Liver (tissue), 9 donors: Measurements from ENCODE around the gene CAGE1. TPM values are rescaled to one million over a fixed set of nuclear protein-coding genes. Genes with fewer than 3 reads are reported as not detected.

Experiments used
- DNase-seq: peaks from one replicate; pipeline ENCODE4 v3.0.0-alpha.2; 2017; ENCODE audit warnings: low spot score
- H3K27ac ChIP-seq, 2 donors: one replicate each; pipeline ENCODE4 v1.7.0; 2013; ENCODE audit warnings: inconsistent platforms in 2 of 2, low read length in 2 of 2, control low read depth in 1 of 2, low read depth in 1 of 2, mild to moderate bottlenecking in 1 of 2
- H3K27me3 ChIP-seq, 4 donors: one replicate each; pipeline versions ENCODE4 v1.6.1 to v1.7.0; 2013; ENCODE audit warnings: low read length in 3 of 4, inconsistent platforms in 1 of 4, mild to moderate bottlenecking in 1 of 4, moderate library complexity in 1 of 4; ENCODE audit not compliant: control insufficient read depth in 4 of 4, insufficient read depth in 4 of 4
- H3K36me3 ChIP-seq, 4 donors: one replicate each; pipeline versions ENCODE4 v1.6.1 to v1.7.0; 2013; ENCODE audit warnings: low read length in 3 of 4, mild to moderate bottlenecking in 3 of 4, low read depth in 1 of 4, moderate library complexity in 1 of 4; ENCODE audit not compliant: control insufficient read depth in 4 of 4, insufficient read depth in 3 of 4
- H3K4me1 ChIP-seq, 4 donors: one replicate each; pipeline versions ENCODE4 v1.6.1 to v1.7.0; 2013; ENCODE audit warnings: low read length in 3 of 4, mild to moderate bottlenecking in 3 of 4, moderate library complexity in 1 of 4; ENCODE audit not compliant: control insufficient read depth in 4 of 4, insufficient read depth in 4 of 4
- H3K4me3 ChIP-seq, 3 donors: one replicate each; pipeline versions ENCODE4 v1.6.1 to v1.7.0; 2013; ENCODE audit warnings: low read length in 3 of 3, control low read depth in 1 of 3, low read depth in 1 of 3, mild to moderate bottlenecking in 1 of 3
- H3K9ac ChIP-seq, 2 donors: one replicate each; pipeline ENCODE4 v1.7.0; 2013; ENCODE audit warnings: low read length in 2 of 2, mild to moderate bottlenecking in 2 of 2, moderate library complexity in 2 of 2, control low read depth in 1 of 2, low read depth in 1 of 2
- H3K9me3 ChIP-seq, 4 donors: one replicate each; pipeline versions ENCODE4 v1.6.1 to v1.7.0; 2013; ENCODE audit warnings: low read length in 3 of 4; ENCODE audit not compliant: control insufficient read depth in 4 of 4
- EGR1 ChIP-seq, 2 donors: IDR thresholded peaks; 2 replicates each; pipeline ENCODE4 v1.6.1; 2016 to 2018; ENCODE audit warnings: antibody characterized with exemption in 2 of 2, low read depth in 2 of 2
- FOXA1 ChIP-seq: IDR thresholded peaks from 2 replicates; pipeline ENCODE4 v1.6.1; 2016; ENCODE audit warnings: antibody characterized with exemption
- FOXA2 ChIP-seq: IDR thresholded peaks from 2 replicates; pipeline ENCODE4 v1.6.1; 2016; ENCODE audit warnings: antibody characterized with exemption
- GABPA ChIP-seq, 2 donors: IDR thresholded peaks in 1 of 2; conservative IDR thresholded peaks in 1 of 2; 2 replicates each; pipeline ENCODE4 v1.6.1; 2016; ENCODE audit warnings: antibody characterized with exemption in 2 of 2, mild to moderate bottlenecking in 1 of 2, moderate library complexity in 1 of 2
- HNF4A ChIP-seq, 2 donors: conservative IDR thresholded peaks; 2 replicates each; pipeline ENCODE4 v1.6.1; 2016; ENCODE audit warnings: antibody characterized with exemption in 2 of 2, mild to moderate bottlenecking in 2 of 2
- HNF4G ChIP-seq: IDR thresholded peaks from 2 replicates; pipeline ENCODE4 v1.6.1; 2016; ENCODE audit warnings: antibody characterized with exemption
- JUND ChIP-seq, 2 donors: IDR thresholded peaks; 2 replicates each; pipeline ENCODE4 v1.6.1; 2016; ENCODE audit warnings: antibody characterized with exemption in 2 of 2
- NR2F2 ChIP-seq: IDR thresholded peaks from 2 replicates; pipeline ENCODE4 v1.6.1; 2016; ENCODE audit warnings: antibody characterized with exemption
- RAD21 ChIP-seq, 2 donors: IDR thresholded peaks; 2 replicates each; pipeline ENCODE4 v1.6.1; 2016; ENCODE audit warnings: antibody characterized with exemption in 2 of 2, mild to moderate bottlenecking in 2 of 2
- RXRA ChIP-seq, 2 donors: IDR thresholded peaks; 2 replicates each; pipeline ENCODE4 v1.6.1; 2017 to 2018; ENCODE audit warnings: antibody characterized with exemption in 2 of 2, mild to moderate bottlenecking in 1 of 2
- SP1 ChIP-seq: IDR thresholded peaks from 2 replicates; pipeline ENCODE4 v1.6.1; 2018; ENCODE audit warnings: antibody characterized with exemption, mild to moderate bottlenecking
- TAF1 ChIP-seq: conservative IDR thresholded peaks from 2 replicates; pipeline ENCODE4 v1.6.1; 2016; ENCODE audit warnings: antibody characterized with exemption, mild to moderate bottlenecking
- YY1 ChIP-seq: IDR thresholded peaks from 2 replicates; pipeline ENCODE4 v1.6.1; 2016; ENCODE audit warnings: antibody characterized with exemption, mild to moderate bottlenecking
- WGBS: extraction: QIAGEN DNeasy Blood & Tissue Kit; methylation state at CpG from one replicate; pipeline ENCODE4 v1.1.7; 2013; 5-methylcytosine and 5-hydroxymethylcytosine counted together
- polyA plus RNA-seq, 2 donors: library from polyadenylated mRNA; stranded (reverse) in 1 of 2; unstranded in 1 of 2; fragments of 200-250 nt in 1 of 2; fragments of >200 nt in 1 of 2; fragmentation: Nextera tagmentation in 1 of 2; extraction: Ambion mirVana in 1 of 2; gene quantifications; one replicate each; pipeline versions ENCODE4 v1.2.1 to v1.2.3, GENCODE V29; 2013 to 2015
- total RNA-seq, 2 donors: library from RNA; depleted of rRNA; stranded (reverse); fragments of >200 nt; gene quantifications; one replicate each; pipeline ENCODE4 v1.2.3, GENCODE V29; 2014
- TF ChIP-seq, protein P1 (sequence below): IDR thresholded peaks from 2 replicates; pipeline ENCODE4 v1.6.1; 2016; ENCODE audit warnings: antibody characterized with exemption
- TF ChIP-seq, protein P2 (sequence below): IDR thresholded peaks from 2 replicates; pipeline ENCODE4 v1.6.1; 2016; ENCODE audit warnings: antibody characterized with exemption, mild to moderate bottlenecking
- TF ChIP-seq, protein P3 (sequence below): IDR thresholded peaks from 2 replicates; pipeline ENCODE4 v1.6.1; 2016; ENCODE audit warnings: antibody characterized with exemption
- TF ChIP-seq, protein P4 (sequence below): fragments of 150-350 bp; IDR thresholded peaks from 2 replicates; pipeline ENCODE4 v1.5.1; 2017; ENCODE audit warnings: improper control_type of control experiment, low read depth, low read length; ENCODE audit not compliant: missing input control
- TF ChIP-seq, protein P5 (sequence below): IDR thresholded peaks from 2 replicates; pipeline ENCODE4 v1.6.1; 2016; ENCODE audit warnings: antibody characterized with exemption
- donor health status: healthy.
- donor health status: healthy.
- donor health status: healthy.
- donor health status: healthy.
- donor health status: healthy.

The CAGE1 gene
- total and polyA plus RNA-seq, 4 donors, result 0.08 TPM; not detected in 3

DNA sequence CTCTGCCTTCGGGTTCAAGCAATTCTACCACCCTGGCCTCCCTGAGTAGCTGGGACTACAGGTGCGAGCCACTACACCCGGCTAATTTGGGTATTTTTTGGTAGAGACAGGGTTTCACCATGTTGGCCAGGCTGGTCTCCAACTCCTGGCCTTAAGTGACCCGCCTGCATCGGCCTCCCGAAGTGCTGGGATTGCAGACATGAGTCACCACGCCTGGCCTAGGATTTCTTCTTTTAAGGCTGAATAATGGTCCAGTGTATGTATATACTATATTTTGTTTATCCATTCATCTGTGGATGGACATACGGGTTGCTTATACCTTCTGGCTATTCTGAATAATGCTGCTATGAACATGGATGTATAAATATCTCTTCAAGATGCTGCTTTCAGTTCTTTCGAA lies 17.2 kb upstream of the CAGE1 start:
- WGBS, result 96% methylated on average over 9 of the region's 9 CpGs
- Histone ChIP-seq H3K9ac (no peak overlapping the region), H3K27me3 (no peaks in the 10 kb centered on the region)

More for the DNA sequence above, 17.2 kb upstream of the CAGE1 start:
- no peak for DNase-seq
- Histone ChIP-seq H3K4me1 (peaks cover 0 to 11% (median 9%) of the 10 kb centered on the region in 4 donors), H3K27ac (no peak overlapping the region), H3K9me3 (no peaks in the 10 kb centered on the region), H3K4me3 (no peak overlapping the region), H3K36me3 (peaks cover 8 to 57% (median 38%) of the 10 kb centered on the region in 4 donors)
- TF ChIP-seq, protein P1, sequence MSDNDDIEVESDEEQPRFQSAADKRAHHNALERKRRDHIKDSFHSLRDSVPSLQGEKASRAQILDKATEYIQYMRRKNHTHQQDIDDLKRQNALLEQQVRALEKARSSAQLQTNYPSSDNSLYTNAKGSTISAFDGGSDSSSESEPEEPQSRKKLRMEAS, result no peak
- TF ChIP-seq SP1 (no peak), NR2F2 (no peak), HNF4G (no peak), RXRA (IDR thresholded peaks at IDR 0.05) (no peak), EGR1 (IDR thresholded peaks at IDR 0.05; ENCODE audit: low read depth in 2 of 2) (no peak), GABPA (IDR thresholded peaks at IDR 0.05 in 1 of 2, conservative IDR thresholded peaks at IDR 0.05 in 1 of 2) (no peak), JUND (IDR thresholded peaks at IDR 0.05) (no peak), TAF1 (no peak), FOXA2 (no peak), RAD21 (IDR thresholded peaks at IDR 0.05) (no peak), YY1 (no peak), FOXA1 (no peak), HNF4A (conservative IDR thresholded peaks at IDR 0.05) (no peak)
- TF ChIP-seq, protein P2, sequence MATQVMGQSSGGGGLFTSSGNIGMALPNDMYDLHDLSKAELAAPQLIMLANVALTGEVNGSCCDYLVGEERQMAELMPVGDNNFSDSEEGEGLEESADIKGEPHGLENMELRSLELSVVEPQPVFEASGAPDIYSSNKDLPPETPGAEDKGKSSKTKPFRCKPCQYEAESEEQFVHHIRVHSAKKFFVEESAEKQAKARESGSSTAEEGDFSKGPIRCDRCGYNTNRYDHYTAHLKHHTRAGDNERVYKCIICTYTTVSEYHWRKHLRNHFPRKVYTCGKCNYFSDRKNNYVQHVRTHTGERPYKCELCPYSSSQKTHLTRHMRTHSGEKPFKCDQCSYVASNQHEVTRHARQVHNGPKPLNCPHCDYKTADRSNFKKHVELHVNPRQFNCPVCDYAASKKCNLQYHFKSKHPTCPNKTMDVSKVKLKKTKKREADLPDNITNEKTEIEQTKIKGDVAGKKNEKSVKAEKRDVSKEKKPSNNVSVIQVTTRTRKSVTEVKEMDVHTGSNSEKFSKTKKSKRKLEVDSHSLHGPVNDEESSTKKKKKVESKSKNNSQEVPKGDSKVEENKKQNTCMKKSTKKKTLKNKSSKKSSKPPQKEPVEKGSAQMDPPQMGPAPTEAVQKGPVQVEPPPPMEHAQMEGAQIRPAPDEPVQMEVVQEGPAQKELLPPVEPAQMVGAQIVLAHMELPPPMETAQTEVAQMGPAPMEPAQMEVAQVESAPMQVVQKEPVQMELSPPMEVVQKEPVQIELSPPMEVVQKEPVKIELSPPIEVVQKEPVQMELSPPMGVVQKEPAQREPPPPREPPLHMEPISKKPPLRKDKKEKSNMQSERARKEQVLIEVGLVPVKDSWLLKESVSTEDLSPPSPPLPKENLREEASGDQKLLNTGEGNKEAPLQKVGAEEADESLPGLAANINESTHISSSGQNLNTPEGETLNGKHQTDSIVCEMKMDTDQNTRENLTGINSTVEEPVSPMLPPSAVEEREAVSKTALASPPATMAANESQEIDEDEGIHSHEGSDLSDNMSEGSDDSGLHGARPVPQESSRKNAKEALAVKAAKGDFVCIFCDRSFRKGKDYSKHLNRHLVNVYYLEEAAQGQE, result no peak
- TF ChIP-seq, protein P3, sequence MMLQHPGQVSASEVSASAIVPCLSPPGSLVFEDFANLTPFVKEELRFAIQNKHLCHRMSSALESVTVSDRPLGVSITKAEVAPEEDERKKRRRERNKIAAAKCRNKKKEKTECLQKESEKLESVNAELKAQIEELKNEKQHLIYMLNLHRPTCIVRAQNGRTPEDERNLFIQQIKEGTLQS, result no peak
- TF ChIP-seq, protein P4, sequence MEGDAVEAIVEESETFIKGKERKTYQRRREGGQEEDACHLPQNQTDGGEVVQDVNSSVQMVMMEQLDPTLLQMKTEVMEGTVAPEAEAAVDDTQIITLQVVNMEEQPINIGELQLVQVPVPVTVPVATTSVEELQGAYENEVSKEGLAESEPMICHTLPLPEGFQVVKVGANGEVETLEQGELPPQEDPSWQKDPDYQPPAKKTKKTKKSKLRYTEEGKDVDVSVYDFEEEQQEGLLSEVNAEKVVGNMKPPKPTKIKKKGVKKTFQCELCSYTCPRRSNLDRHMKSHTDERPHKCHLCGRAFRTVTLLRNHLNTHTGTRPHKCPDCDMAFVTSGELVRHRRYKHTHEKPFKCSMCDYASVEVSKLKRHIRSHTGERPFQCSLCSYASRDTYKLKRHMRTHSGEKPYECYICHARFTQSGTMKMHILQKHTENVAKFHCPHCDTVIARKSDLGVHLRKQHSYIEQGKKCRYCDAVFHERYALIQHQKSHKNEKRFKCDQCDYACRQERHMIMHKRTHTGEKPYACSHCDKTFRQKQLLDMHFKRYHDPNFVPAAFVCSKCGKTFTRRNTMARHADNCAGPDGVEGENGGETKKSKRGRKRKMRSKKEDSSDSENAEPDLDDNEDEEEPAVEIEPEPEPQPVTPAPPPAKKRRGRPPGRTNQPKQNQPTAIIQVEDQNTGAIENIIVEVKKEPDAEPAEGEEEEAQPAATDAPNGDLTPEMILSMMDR, result no peak
- TF ChIP-seq, protein P5, sequence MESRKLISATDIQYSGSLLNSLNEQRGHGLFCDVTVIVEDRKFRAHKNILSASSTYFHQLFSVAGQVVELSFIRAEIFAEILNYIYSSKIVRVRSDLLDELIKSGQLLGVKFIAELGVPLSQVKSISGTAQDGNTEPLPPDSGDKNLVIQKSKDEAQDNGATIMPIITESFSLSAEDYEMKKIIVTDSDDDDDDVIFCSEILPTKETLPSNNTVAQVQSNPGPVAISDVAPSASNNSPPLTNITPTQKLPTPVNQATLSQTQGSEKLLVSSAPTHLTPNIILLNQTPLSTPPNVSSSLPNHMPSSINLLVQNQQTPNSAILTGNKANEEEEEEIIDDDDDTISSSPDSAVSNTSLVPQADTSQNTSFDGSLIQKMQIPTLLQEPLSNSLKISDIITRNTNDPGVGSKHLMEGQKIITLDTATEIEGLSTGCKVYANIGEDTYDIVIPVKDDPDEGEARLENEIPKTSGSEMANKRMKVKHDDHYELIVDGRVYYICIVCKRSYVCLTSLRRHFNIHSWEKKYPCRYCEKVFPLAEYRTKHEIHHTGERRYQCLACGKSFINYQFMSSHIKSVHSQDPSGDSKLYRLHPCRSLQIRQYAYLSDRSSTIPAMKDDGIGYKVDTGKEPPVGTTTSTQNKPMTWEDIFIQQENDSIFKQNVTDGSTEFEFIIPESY, result no peak
